Fibroblast of mammary gland (primary cell): Measurements from ENCODE around the gene THNSL1.

Experiments used
- DNase-seq: peaks from one replicate; pipeline ENCODE4 v3.0.0-alpha.2; 2010; ENCODE audit warnings: low read depth
- H3K4me3 ChIP-seq: 2 replicates; pipeline ENCODE4 v1.5.1; 2011; ENCODE audit warnings: low read depth, mild to moderate bottlenecking, low read length, moderate library complexity; ENCODE audit not compliant: control insufficient read depth
- TF ChIP-seq, protein P1 (sequence below): conservative IDR thresholded peaks from 2 replicates; pipeline ENCODE4 v1.5.1; 2011; ENCODE audit warnings: low read depth, low read length, inconsistent platforms; ENCODE audit not compliant: control insufficient read depth, insufficient read depth

THNSL1 gene

DNA sequence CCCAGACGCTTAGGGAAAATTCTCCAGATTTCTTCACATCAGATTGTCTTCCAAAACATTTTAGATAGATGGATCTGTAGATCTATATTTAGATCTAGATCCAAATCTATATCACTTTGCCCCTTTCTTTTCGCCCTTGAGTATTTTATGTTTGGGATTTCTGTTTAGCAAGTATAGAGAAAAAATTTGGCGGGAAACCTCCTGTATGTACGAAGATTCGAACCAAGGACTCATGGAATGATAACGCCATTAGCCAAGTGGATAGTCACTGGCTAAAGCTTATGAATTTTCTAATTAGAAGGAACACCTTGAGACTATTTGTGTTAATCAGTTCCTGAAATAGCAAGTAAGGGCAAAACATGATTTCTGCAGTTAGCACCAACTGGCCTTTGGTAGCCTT is 1.2 kb downstream of the THNSL1 start:
- H3K4me3 ChIP-seq: no peak overlapping the region
- no peak for DNase-seq
- TF ChIP-seq, protein P1, sequence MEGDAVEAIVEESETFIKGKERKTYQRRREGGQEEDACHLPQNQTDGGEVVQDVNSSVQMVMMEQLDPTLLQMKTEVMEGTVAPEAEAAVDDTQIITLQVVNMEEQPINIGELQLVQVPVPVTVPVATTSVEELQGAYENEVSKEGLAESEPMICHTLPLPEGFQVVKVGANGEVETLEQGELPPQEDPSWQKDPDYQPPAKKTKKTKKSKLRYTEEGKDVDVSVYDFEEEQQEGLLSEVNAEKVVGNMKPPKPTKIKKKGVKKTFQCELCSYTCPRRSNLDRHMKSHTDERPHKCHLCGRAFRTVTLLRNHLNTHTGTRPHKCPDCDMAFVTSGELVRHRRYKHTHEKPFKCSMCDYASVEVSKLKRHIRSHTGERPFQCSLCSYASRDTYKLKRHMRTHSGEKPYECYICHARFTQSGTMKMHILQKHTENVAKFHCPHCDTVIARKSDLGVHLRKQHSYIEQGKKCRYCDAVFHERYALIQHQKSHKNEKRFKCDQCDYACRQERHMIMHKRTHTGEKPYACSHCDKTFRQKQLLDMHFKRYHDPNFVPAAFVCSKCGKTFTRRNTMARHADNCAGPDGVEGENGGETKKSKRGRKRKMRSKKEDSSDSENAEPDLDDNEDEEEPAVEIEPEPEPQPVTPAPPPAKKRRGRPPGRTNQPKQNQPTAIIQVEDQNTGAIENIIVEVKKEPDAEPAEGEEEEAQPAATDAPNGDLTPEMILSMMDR: no peak

DNA sequence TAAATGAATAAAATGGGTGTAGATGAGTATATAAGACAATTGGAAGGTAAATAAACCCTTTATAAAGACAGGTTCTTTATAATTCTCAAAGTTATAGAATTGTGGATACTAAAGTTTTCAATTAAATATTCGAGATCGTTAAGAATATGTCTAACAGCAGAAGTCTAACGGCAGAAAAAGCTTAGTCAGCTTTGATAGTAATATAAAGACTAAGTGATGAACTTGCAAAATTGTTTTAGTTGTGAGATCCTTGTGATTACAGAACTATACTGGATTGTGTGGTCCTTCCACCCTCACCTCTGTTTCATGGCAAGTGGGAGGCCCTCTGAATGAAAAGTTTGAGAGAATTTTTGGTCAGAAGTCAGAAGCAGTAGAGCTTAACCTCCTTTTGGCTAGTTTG is 2.3 kb downstream of the THNSL1 start:
- no peak for DNase-seq
- TF ChIP-seq, protein P1: no peak
- H3K4me3 ChIP-seq: no peak overlapping the region

DNA sequence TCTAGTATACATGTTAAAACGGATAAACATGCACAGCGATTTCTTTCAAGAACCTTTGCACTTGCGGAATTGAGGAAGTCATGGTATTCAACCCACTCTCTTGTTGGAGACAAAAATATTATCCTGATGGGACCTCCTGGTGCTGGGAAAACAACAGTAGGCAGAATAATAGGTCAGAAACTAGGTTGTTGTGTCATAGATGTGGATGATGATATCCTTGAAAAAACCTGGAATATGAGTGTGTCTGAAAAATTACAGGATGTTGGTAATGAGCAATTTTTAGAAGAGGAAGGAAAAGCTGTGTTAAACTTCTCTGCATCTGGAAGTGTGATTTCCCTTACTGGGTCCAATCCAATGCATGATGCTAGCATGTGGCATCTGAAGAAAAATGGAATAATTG is 6.9 kb downstream of the THNSL1 start:
- TF ChIP-seq, protein P1: no peak
- H3K4me3 ChIP-seq: no peak overlapping the region
- DNase-seq: no peak

DNA sequence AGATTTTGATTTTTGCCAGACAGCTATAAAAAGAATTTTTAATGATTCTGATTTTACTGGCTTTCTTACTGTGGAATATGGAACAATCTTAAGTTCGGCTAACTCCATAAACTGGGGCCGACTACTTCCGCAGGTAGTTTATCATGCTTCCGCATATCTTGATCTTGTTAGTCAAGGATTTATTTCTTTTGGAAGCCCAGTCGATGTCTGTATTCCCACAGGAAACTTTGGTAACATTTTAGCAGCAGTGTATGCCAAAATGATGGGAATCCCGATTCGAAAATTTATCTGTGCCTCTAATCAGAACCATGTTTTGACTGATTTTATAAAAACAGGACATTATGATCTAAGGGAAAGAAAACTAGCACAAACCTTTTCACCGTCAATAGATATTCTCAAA is 8.1 kb downstream of the THNSL1 start:
- peak; percentile 37 for DNase-seq
- H3K4me3 ChIP-seq: no peak overlapping the region
- TF ChIP-seq, protein P1: no peak

DNA sequence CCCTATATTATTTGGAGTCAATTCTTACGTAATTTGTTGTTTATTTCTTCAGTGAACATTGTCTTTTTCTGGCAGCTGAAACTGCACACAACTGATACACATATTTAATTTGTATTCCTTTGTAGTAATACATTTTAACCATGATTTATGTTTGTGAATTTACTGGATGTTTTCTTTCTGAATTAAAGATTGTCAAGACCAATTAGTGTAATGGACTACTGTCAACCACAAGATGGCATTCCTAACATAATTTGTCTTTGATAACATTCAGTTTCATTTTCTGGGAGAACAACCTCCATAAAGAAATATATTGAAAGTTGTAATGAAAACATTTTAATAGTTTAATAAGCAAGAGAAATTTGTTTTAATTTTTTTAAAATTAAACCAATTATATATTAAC is 10.1 kb downstream of the THNSL1 start:
- DNase-seq: peak; percentile 31
- TF ChIP-seq, protein P1: no peak
- no peak overlapping the region for H3K4me3 ChIP-seq

DNA sequence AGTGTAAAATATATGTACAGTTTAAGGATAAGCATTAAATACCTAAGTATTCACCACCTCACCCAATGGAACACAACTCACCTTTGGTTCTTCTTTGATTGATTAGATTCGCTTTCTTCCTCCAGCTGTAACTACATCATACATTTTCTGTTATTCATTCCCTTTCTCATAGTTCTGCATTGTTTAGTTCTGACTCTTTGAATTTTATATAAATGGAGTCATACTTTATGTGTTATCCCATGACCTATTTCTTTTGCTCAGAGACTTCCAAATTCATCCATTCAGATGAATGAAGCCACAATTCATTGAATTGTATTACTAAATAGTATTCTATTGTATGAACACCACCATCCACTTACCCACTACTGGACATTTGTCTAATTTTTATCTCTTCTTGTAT is 12.3 kb downstream of the THNSL1 start:
- peak; percentile 12 for DNase-seq
- H3K4me3 ChIP-seq: no peak overlapping the region
- TF ChIP-seq, protein P1: no peak

DNA sequence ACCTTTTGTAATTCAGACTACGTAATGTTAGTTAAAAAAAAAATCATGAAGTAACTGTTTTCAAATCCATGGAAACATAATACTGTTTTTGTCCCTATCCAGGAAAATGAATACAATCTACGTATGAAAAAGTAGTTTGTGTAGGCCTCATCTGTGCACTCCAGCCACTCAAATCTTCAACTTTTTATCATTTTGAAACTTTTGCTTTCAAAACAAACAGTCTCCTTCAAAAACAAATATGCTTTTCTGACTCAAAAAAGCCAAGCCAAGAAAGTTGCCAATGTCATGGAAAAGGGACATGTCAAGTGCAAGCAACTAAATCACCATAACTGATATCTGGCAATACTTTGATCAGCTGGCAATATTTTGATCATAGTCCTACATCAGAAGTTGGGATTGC is 13.1 kb downstream of the THNSL1 start:
- H3K4me3 ChIP-seq: no peak overlapping the region
- TF ChIP-seq, protein P1: no peak
- DNase-seq: no peak
